ENCODE data around the gene SEC11A.
"Not testable (repeated sequence)": the region's sequence is repeated elsewhere in the genome, so short reads cannot be mapped to it uniquely, and the experiment has no call there.

The SEC11A gene

GRCh38 chr15:84689858-84690257 lies 26.1 kb downstream of the SEC11A start:
- peaks cover 21% of the 10 kb centered on the region for H3K36me3 ChIP-seq (ENCODE audit: insufficient read depth, low read length)

GRCh38 chr15:84686446-84686845 lies 29.5 kb downstream of the SEC11A start:
- not testable (repeated sequence) for DNase-seq; H3K4me1 ChIP-seq (ENCODE audit: insufficient read depth, low read length); H3K9ac ChIP-seq (ENCODE audit: low read depth, low read length); H3K27ac ChIP-seq (ENCODE audit: low read length); H3K4me2 ChIP-seq (ENCODE audit: insufficient read depth, low read length); H2AFZ ChIP-seq (ENCODE audit: low read depth, low read length); H3K4me3 ChIP-seq (ENCODE audit: low read depth in 1 of 2, low read length in 2 of 2); H3K9me3 ChIP-seq (ENCODE audit: insufficient read depth, low read length, severe bottlenecking); H3K27me3 ChIP-seq (ENCODE audit: insufficient read depth, low read length, poor library complexity); H4K20me1 ChIP-seq (ENCODE audit: insufficient read depth, low read length); ATAC-seq (ENCODE audit: insufficient read depth, low read depth)
- peaks cover 36% of the 10 kb centered on the region for H3K36me3 ChIP-seq (ENCODE audit: insufficient read depth, low read length)
- peaks cover 12% of the 10 kb centered on the region for H3K79me2 ChIP-seq (ENCODE audit: insufficient read depth, low read length)

More at GRCh38 chr15:84689858-84690257, 26.1 kb downstream of the SEC11A start:
- Histone ChIP-seq H3K9me3 (ENCODE audit: insufficient read depth, low read length, severe bottlenecking) (no peaks in the 10 kb centered on the region), H2AFZ (ENCODE audit: low read depth, low read length) (no peak overlapping the region), H3K27ac (ENCODE audit: low read length) (no peak overlapping the region), H3K4me3 (ENCODE audit: low read depth in 1 of 2, low read length in 2 of 2) (no peak overlapping the region), H3K79me2 (ENCODE audit: insufficient read depth, low read length) (peaks cover 44% of the 10 kb centered on the region), H3K4me2 (ENCODE audit: insufficient read depth, low read length) (no peak overlapping the region), H3K4me1 (ENCODE audit: insufficient read depth, low read length) (no peaks in the 10 kb centered on the region), H4K20me1 (ENCODE audit: insufficient read depth, low read length) (0 out of 2 replicates have a peak, but pooled peaks cover 5% of the 10 kb centered on the region), H3K27me3 (ENCODE audit: insufficient read depth, low read length, poor library complexity) (no peaks in the 10 kb centered on the region), H3K9ac (ENCODE audit: low read depth, low read length) (no peak overlapping the region)
- TF ChIP-seq EZH2 (IDR thresholded peaks at IDR 0.05; ENCODE audit: borderline replicate concordance, low read depth, low read length, severe bottlenecking) (no peak), CTCF (IDR thresholded peaks at IDR 0.05; ENCODE audit: borderline replicate concordance, extremely low read depth, low read length, poor library complexity, severe bottlenecking) (no peak)
- DNase-seq (no peak), ATAC-seq (ENCODE audit: insufficient read depth, low read depth) (no peak)

- no peak for ATAC-seq (ENCODE audit: insufficient read depth, low read depth)
- H3K27ac ChIP-seq (ENCODE audit: low read length), result no peak overlapping the region
Observed at GRCh38 chr15:84685304-84685703, 30.6 kb downstream of the SEC11A start.

GRCh38 chr15:84684092-84684491 lies 31.8 kb downstream of the SEC11A start:
- Histone ChIP-seq H4K20me1 (ENCODE audit: insufficient read depth, low read length) (no peaks in the 10 kb centered on the region), H3K27ac (ENCODE audit: low read length) (no peak overlapping the region), H3K79me2 (ENCODE audit: insufficient read depth, low read length) (no peaks in the 10 kb centered on the region), H3K4me2 (ENCODE audit: insufficient read depth, low read length) (no peak overlapping the region), H3K9me3 (ENCODE audit: insufficient read depth, low read length, severe bottlenecking) (no peaks in the 10 kb centered on the region), H3K36me3 (ENCODE audit: insufficient read depth, low read length) (peaks cover 34% of the 10 kb centered on the region), H3K4me3 (ENCODE audit: low read depth in 1 of 2, low read length in 2 of 2) (no peak overlapping the region), H3K27me3 (ENCODE audit: insufficient read depth, low read length, poor library complexity) (no peaks in the 10 kb centered on the region), H3K4me1 (ENCODE audit: insufficient read depth, low read length) (no peaks in the 10 kb centered on the region), H3K9ac (ENCODE audit: low read depth, low read length) (no peak overlapping the region), H2AFZ (ENCODE audit: low read depth, low read length) (no peak overlapping the region)
- TF ChIP-seq CTCF (IDR thresholded peaks at IDR 0.05; ENCODE audit: borderline replicate concordance, extremely low read depth, low read length, poor library complexity, severe bottlenecking) (no peak), EZH2 (IDR thresholded peaks at IDR 0.05; ENCODE audit: borderline replicate concordance, low read depth, low read length, severe bottlenecking) (no peak)
- DNase-seq (no peak), ATAC-seq (ENCODE audit: insufficient read depth, low read depth) (no peak)

More at GRCh38 chr15:84685304-84685703, 30.6 kb downstream of the SEC11A start:
- TF ChIP-seq CTCF (IDR thresholded peaks at IDR 0.05; ENCODE audit: borderline replicate concordance, extremely low read depth, low read length, poor library complexity, severe bottlenecking) (no peak), EZH2 (IDR thresholded peaks at IDR 0.05; ENCODE audit: borderline replicate concordance, low read depth, low read length, severe bottlenecking) (no peak)
- Histone ChIP-seq H3K27me3 (ENCODE audit: insufficient read depth, low read length, poor library complexity) (no peaks in the 10 kb centered on the region), H3K36me3 (ENCODE audit: insufficient read depth, low read length) (peaks cover 30% of the 10 kb centered on the region), H3K79me2 (ENCODE audit: insufficient read depth, low read length) (peaks cover 6% of the 10 kb centered on the region), H2AFZ (ENCODE audit: low read depth, low read length) (no peak overlapping the region), H3K4me1 (ENCODE audit: insufficient read depth, low read length) (no peaks in the 10 kb centered on the region), H3K9me3 (ENCODE audit: insufficient read depth, low read length, severe bottlenecking) (no peaks in the 10 kb centered on the region), H3K9ac (ENCODE audit: low read depth, low read length) (no peak overlapping the region), H3K4me3 (ENCODE audit: low read depth in 1 of 2, low read length in 2 of 2) (no peak overlapping the region), H3K4me2 (ENCODE audit: insufficient read depth, low read length) (no peak overlapping the region), H4K20me1 (ENCODE audit: insufficient read depth, low read length) (no peaks in the 10 kb centered on the region)
- DNase-seq, result no peak
